ENCODE measurements around the gene PCED1B.

Gene PCED1B

GRCh38 chr12:47212701-47213039 is 133.2 kb downstream of the PCED1B start:
- no peaks in the 10 kb centered on the region for H3K36me3 ChIP-seq (ENCODE audit: control insufficient read depth in 2 of 2, insufficient read depth in 1 of 2, low read length in 2 of 2)
- H3K4me3 ChIP-seq (ENCODE audit: low read depth, low read length): no peak overlapping the region
- CTCF ChIA-PET: no interaction called here
- H3K4me1 ChIP-seq (ENCODE audit: control insufficient read depth, insufficient read depth, low read length): no peaks in the 10 kb centered on the region
- POLR2A ChIA-PET: no interaction called here
- TF ChIP-seq KLF10 (tag by site-specific recombination; IDR thresholded peaks at IDR 0.05) (no peak), TRIM28 (IDR thresholded peaks at IDR 0.05; ENCODE audit: borderline replicate concordance, low read length) (no peak)
- H3K9me3 ChIP-seq (ENCODE audit: control insufficient read depth, insufficient read depth, low read depth, low read length): no peaks in the 10 kb centered on the region
- no peak overlapping the region for H3K27ac ChIP-seq (ENCODE audit: extremely low read depth, low read depth, low read length)

DNA sequence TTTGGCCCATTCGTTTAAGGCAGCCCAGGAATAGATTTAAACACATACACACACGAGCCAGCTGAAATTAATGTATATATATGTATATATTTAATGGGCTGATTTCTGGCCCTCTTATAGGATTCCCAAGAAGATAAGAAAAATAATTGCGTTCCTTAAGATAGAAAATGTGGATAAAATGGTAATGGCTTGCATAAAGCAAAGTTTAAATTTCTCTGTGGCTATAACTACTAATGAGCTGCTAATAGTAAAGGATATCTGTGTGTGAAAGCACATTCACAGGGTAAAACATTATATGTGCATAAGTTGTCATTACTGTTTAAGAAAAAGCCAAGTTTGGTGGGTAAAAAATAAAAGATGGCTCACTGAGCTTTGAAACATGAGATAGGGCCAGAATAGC is 134.0 kb downstream of the PCED1B start:
- ChIA-PET POLR2A (no interaction called here), CTCF (no interaction called here)
- H3K36me3 ChIP-seq (ENCODE audit: control insufficient read depth in 2 of 2, insufficient read depth in 1 of 2, low read length in 2 of 2): no peaks in the 10 kb centered on the region
- H3K27ac ChIP-seq (ENCODE audit: extremely low read depth, low read depth, low read length): no peak overlapping the region
- no peak overlapping the region for H3K4me3 ChIP-seq (ENCODE audit: low read depth, low read length)
- H3K4me1 ChIP-seq (ENCODE audit: control insufficient read depth, insufficient read depth, low read length): no peaks in the 10 kb centered on the region
- H3K9me3 ChIP-seq (ENCODE audit: control insufficient read depth, insufficient read depth, low read depth, low read length): no peaks in the 10 kb centered on the region
- TF ChIP-seq OVOL3 (tag by site-specific recombination; IDR thresholded peaks at IDR 0.05): no peak
- no peak for TF ChIP-seq KLF16 (tag by site-specific recombination; IDR thresholded peaks at IDR 0.05)
- TF ChIP-seq EGR2 (tag by site-specific recombination; IDR thresholded peaks at IDR 0.05; ENCODE audit: low read depth): no peak
- TF ChIP-seq ZNF624 (tag by site-specific recombination; IDR thresholded peaks at IDR 0.05): no peak
- no peak for TF ChIP-seq ZNF747 (tag by site-specific recombination; IDR thresholded peaks at IDR 0.05)
- no peak for TF ChIP-seq ZNF670 (tag by site-specific recombination; IDR thresholded peaks at IDR 0.05; ENCODE audit: low read depth)
- TF ChIP-seq ZNF10 (tag by site-specific recombination; IDR thresholded peaks at IDR 0.05): no peak
- no peak for TF ChIP-seq ELK4 (IDR thresholded peaks at IDR 0.05; ENCODE audit: borderline replicate concordance, low read depth, low read length)
- TF ChIP-seq ZNF830 (tag by site-specific recombination; IDR thresholded peaks at IDR 0.05; ENCODE audit: low read depth): no peak
- TF ChIP-seq ZNF202 (tag by site-specific recombination; IDR thresholded peaks at IDR 0.05; ENCODE audit: borderline replicate concordance): no peak
- no peak for TF ChIP-seq ZBTB10 (tag by site-specific recombination; IDR thresholded peaks at IDR 0.05)
- TF ChIP-seq ZBTB20 (tag by site-specific recombination; IDR thresholded peaks at IDR 0.05): no peak
- TF ChIP-seq ZNF514 (tag by site-specific recombination; IDR thresholded peaks at IDR 0.05): no peak

GRCh38 chr12:47214001-47214619 is 134.7 kb downstream of the PCED1B start:
- Histone ChIP-seq H3K27ac (ENCODE audit: extremely low read depth, low read depth, low read length) (no peak overlapping the region), H3K4me1 (ENCODE audit: control insufficient read depth, insufficient read depth, low read length) (no peaks in the 10 kb centered on the region), H3K9me3 (ENCODE audit: control insufficient read depth, insufficient read depth, low read depth, low read length) (no peaks in the 10 kb centered on the region), H3K36me3 (ENCODE audit: control insufficient read depth in 2 of 2, insufficient read depth in 1 of 2, low read length in 2 of 2) (no peaks in the 10 kb centered on the region), H3K4me3 (ENCODE audit: low read depth, low read length) (no peak overlapping the region)
- TF ChIP-seq ZNF266 (tag by site-specific recombination; IDR thresholded peaks at IDR 0.05; ENCODE audit: low read depth): no peak
- no peak for TF ChIP-seq KLF7 (tag by site-specific recombination; IDR thresholded peaks at IDR 0.05; ENCODE audit: borderline replicate concordance)
- POLR2A ChIA-PET: no interaction called here
- CTCF ChIA-PET: no interaction called here

All from HEK293 (cell line).